Choroid plexus epithelial cell (primary cell): ENCODE measurements around the gene TGM3.
"Not testable (repeated sequence)": the region's sequence is repeated elsewhere in the genome, so short reads cannot be mapped to it uniquely, and the experiment has no call there.

Experiments used
- DNase-seq: peaks from one replicate; pipeline ENCODE4 v3.0.0-alpha.2; 2010; ENCODE audit warnings: low read depth
- H3K4me3 ChIP-seq: 2 replicates; pipeline ENCODE4 v1.5.1; 2011; ENCODE audit warnings: low read depth, mild to moderate bottlenecking, control low read depth, low read length, moderate library complexity
- TF ChIP-seq, protein P1 (sequence below): conservative IDR thresholded peaks from 2 replicates; pipeline ENCODE4 v1.5.1; 2011; ENCODE audit warnings: low read depth, mild to moderate bottlenecking, control low read depth, inconsistent platforms, low read length, moderate library complexity

Gene TGM3

DNA sequence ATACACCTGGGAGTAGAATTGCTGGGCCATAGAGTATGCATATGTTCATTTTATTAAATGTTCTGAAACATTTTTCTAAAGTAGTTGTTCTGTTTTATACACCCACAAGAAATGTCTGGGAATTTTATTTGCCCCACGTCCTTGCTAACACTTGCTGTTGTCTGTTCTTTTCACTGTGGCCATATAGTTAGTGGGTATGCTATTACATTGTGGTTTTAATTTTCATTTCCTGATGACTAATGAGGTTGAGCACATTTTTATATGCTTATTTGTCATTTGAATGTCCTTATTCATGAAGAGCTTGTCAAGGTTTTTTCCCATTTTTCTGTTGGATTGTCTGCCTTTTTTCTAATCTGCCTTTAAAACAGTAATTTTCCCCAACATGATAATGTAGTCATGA is 41.5 kb upstream of the TGM3 start:
- H3K4me3 ChIP-seq = no peak overlapping the region
- TF ChIP-seq, protein P1, sequence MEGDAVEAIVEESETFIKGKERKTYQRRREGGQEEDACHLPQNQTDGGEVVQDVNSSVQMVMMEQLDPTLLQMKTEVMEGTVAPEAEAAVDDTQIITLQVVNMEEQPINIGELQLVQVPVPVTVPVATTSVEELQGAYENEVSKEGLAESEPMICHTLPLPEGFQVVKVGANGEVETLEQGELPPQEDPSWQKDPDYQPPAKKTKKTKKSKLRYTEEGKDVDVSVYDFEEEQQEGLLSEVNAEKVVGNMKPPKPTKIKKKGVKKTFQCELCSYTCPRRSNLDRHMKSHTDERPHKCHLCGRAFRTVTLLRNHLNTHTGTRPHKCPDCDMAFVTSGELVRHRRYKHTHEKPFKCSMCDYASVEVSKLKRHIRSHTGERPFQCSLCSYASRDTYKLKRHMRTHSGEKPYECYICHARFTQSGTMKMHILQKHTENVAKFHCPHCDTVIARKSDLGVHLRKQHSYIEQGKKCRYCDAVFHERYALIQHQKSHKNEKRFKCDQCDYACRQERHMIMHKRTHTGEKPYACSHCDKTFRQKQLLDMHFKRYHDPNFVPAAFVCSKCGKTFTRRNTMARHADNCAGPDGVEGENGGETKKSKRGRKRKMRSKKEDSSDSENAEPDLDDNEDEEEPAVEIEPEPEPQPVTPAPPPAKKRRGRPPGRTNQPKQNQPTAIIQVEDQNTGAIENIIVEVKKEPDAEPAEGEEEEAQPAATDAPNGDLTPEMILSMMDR = no peak
- DNase-seq = no peak

- no peak for DNase-seq
- no peak overlapping the region for H3K4me3 ChIP-seq
- TF ChIP-seq, protein P1 = no peak
These were observed 39.8 kb upstream of the TGM3 start for GRCh38 chr20:2255926-2256531.

GRCh38 chr20:2259731-2260130 is 36.1 kb upstream of the TGM3 start:
- TF ChIP-seq, protein P1 = no peak
- DNase-seq = no peak
- H3K4me3 ChIP-seq = no peak overlapping the region

DNA sequence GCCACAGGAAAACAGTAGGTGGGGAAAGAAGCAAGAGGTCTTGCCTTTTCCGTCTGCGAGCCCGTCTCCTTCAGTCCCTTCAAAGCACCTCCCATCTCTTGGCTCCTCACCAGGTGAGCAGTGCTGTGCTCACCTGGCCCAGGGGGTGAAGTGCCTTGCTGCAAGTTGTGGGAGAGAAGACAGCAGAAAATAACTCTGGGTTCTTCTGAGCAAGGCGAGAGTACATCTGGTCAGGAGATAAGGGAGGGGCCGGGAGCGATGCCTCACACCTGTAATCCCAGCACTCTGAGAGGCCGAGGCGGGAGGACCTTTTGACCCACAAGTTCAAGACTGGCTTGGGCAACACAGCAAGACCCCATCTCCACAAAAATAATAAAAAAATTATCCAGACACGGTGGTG is 35.6 kb upstream of the TGM3 start:
- no peak for DNase-seq
- TF ChIP-seq, protein P1 = no peak
- H3K4me3 ChIP-seq = no peak overlapping the region

DNA sequence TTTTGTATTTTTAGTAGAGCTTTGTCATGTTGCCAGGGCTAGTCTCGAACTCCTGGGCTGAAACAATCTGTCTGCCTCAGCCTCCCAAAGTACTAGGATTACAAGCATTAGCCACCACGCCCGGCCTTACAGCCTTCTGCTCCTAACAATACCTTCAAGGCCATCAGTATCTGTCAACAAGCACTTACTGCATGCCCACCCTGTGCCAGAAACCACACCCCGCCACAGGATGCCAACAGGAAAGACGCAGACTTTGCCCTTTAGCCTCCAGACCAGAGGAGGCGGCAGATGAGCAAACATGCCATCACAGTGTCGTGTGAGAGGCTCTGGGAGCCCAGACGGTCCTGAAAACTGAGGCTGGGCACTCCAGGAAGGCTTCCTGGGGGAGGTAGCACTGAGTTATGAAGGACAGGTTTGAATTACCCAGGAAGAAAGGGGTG is 34.7 kb upstream of the TGM3 start:
- TF ChIP-seq, protein P1 = no peak
- H3K4me3 ChIP-seq = no peak overlapping the region
- DNase-seq = no peak

DNA sequence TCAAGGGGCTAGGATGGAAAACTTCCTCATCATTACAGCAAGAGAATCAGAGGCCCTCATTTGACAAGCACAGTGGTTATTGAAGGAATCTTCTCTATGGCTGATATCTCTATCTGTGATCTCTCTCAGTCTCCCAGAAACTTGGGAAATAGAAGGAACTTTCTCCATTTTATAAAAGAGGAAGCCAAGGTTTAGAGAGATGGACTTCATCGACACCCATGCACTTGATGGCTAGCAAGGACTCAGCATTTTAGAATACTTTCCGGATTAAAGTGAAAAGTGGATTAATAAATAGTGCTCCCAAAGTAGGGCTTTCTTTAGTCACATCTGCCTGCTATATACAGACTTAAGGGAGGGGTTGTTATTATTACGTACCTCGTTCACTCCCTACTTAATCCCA is 34.2 kb upstream of the TGM3 start:
- DNase-seq = no peak
- H3K4me3 ChIP-seq = no peak overlapping the region
- TF ChIP-seq, protein P1 = no peak

- H3K4me3 ChIP-seq = no peak overlapping the region
- TF ChIP-seq, protein P1 = no peak
- no peak for DNase-seq
These were observed 31.7 kb upstream of the TGM3 start for GRCh38 chr20:2264118-2264517.

DNA sequence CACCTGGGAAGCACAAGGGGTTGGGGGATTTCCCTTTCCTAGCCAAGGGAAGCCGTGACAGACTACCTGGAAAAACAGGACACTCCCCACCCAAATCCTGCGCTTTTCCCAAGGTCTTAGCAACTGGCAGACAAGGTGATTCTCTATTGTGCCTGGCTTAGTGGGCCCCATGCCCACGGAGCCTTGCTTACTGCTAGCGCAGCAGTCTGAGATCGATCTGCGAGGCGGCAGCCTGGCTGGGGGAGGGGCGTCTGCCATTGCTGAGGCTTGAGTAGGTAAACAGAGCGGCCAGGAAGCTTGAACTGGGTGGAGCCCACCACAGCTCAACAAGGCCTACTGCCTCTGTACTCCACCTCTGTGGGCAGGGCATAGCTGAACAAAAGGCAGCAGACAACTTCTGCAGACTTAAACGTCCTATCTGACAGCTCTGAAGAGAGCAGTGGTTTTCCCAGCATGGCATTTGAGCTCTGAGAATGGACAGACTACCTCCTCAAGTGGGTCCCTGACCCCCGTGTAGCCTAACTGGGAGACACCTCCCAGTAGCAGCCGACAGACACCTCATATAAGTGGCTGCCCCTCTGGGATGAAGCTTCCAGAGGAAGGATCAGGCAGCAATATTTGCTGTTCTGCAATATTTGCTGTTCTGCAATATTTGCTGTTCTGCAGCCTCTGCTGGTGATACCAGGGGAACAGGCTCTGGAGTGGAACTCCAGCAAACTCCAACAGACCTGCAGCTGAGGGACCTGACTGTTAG is 31.0 kb upstream of the TGM3 start:
- not testable (repeated sequence) for DNase-seq, H3K4me3 ChIP-seq
